ENCODE results near the gene SCAPER. TPM values are rescaled to one million over a fixed set of nuclear protein-coding genes. Genes with fewer than 3 reads are reported as not detected.
"Not testable (repeated sequence)": the region's sequence is repeated elsewhere in the genome, so short reads cannot be mapped to it uniquely, and the experiment has no call there.

SCAPER gene
- total RNA-seq, 3 donors from 2014 or later = 19.5 to 49.8 (median 28.5) TPM

- no peaks in the 10 kb centered on the region for H3K4me1 ChIP-seq
- H3K27me3 ChIP-seq = no peaks in the 10 kb centered on the region
- no peaks in the 10 kb centered on the region for H3K9me3 ChIP-seq
- intact Hi-C loops (cut with DNase I; ENCODE audit: low total_unique reads) = no loop called here
- no peak for DNase-seq (ENCODE audit: low spot score in 2 of 2)
- no peak overlapping the region for H3K4me3 ChIP-seq
- no peak overlapping the region for H3K27ac ChIP-seq
- no peaks in the 10 kb centered on the region for H3K36me3 ChIP-seq
- TF ChIP-seq POLR2AphosphoS5 (IDR thresholded peaks at IDR 0.05) = no peak
- no peak for TF ChIP-seq CTCF (IDR thresholded peaks at IDR 0.05)
- no peak for TF ChIP-seq POLR2A (IDR thresholded peaks at IDR 0.05)
Measured at GRCh38 chr15:76829939-76830338, 75.2 kb downstream of the SCAPER start.

- no peaks in the 10 kb centered on the region for H3K4me1 ChIP-seq
- no peak for TF ChIP-seq CTCF (IDR thresholded peaks at IDR 0.05)
- TF ChIP-seq POLR2AphosphoS5 (IDR thresholded peaks at IDR 0.05) = no peak
- TF ChIP-seq POLR2A (IDR thresholded peaks at IDR 0.05) = no peak
- no peak overlapping the region for H3K4me3 ChIP-seq
- no peak for DNase-seq (ENCODE audit: low spot score in 2 of 2)
- H3K27me3 ChIP-seq = no peaks in the 10 kb centered on the region
- no peak overlapping the region for H3K27ac ChIP-seq
- no peaks in the 10 kb centered on the region for H3K36me3 ChIP-seq
- no peaks in the 10 kb centered on the region for H3K9me3 ChIP-seq
- intact Hi-C loops (cut with DNase I; ENCODE audit: low total_unique reads) = no loop called here
Measured at GRCh38 chr15:76823890-76824289, 81.2 kb downstream of the SCAPER start.

GRCh38 chr15:76823303-76823702, 81.8 kb downstream of the SCAPER start:
- no peaks in the 10 kb centered on the region for H3K36me3 ChIP-seq
- intact Hi-C loops (cut with DNase I; ENCODE audit: low total_unique reads) = no loop called here

GRCh38 chr15:76818926-76819325, 86.2 kb downstream of the SCAPER start:
- DNase-seq (ENCODE audit: low spot score in 2 of 2); H3K36me3 ChIP-seq; H3K27ac ChIP-seq; H3K27me3 ChIP-seq; H3K4me3 ChIP-seq; intact Hi-C loops (cut with DNase I; ENCODE audit: low total_unique reads); H3K9me3 ChIP-seq; H3K4me1 ChIP-seq: not testable (repeated sequence)

More at GRCh38 chr15:76823303-76823702, 81.8 kb downstream of the SCAPER start:
- Histone ChIP-seq H3K4me3 (no peak overlapping the region), H3K27me3 (no peaks in the 10 kb centered on the region), H3K4me1 (no peaks in the 10 kb centered on the region), H3K27ac (no peak overlapping the region), H3K9me3 (no peaks in the 10 kb centered on the region)
- no peak for DNase-seq (ENCODE audit: low spot score in 2 of 2)
- no peak for TF ChIP-seq POLR2AphosphoS5 (IDR thresholded peaks at IDR 0.05)
- no peak for TF ChIP-seq POLR2A (IDR thresholded peaks at IDR 0.05)
- TF ChIP-seq CTCF (IDR thresholded peaks at IDR 0.05) = no peak

- no peak overlapping the region for H3K4me3 ChIP-seq
- no peaks in the 10 kb centered on the region for H3K36me3 ChIP-seq
- no peak overlapping the region for H3K27ac ChIP-seq
- no peak for TF ChIP-seq POLR2AphosphoS5 (IDR thresholded peaks at IDR 0.05)
- TF ChIP-seq CTCF (IDR thresholded peaks at IDR 0.05) = no peak
- no peak for TF ChIP-seq POLR2A (IDR thresholded peaks at IDR 0.05)
- no peak for DNase-seq (ENCODE audit: low spot score in 2 of 2)
- intact Hi-C loops (cut with DNase I; ENCODE audit: low total_unique reads) = no loop called here
- H3K9me3 ChIP-seq = peaks cover 6 to 7% of the 10 kb centered on the region in 2 donors
- H3K27me3 ChIP-seq = no peaks in the 10 kb centered on the region
- no peaks in the 10 kb centered on the region for H3K4me1 ChIP-seq
Measured at GRCh38 chr15:76815421-76815820, 89.7 kb downstream of the SCAPER start.

GRCh38 chr15:76812381-76812780, 92.8 kb downstream of the SCAPER start:
- Histone ChIP-seq H3K4me1 (no peaks in the 10 kb centered on the region), H3K27me3 (no peaks in the 10 kb centered on the region), H3K4me3 (no peak overlapping the region), H3K9me3 (peaks cover 6 to 7% of the 10 kb centered on the region in 2 donors), H3K27ac (no peak overlapping the region), H3K36me3 (no peaks in the 10 kb centered on the region)
- intact Hi-C loops (cut with DNase I; ENCODE audit: low total_unique reads) = no loop called here
- no peak for DNase-seq (ENCODE audit: low spot score in 2 of 2)
- TF ChIP-seq CTCF (IDR thresholded peaks at IDR 0.05) (no peak), POLR2AphosphoS5 (IDR thresholded peaks at IDR 0.05) (no peak), POLR2A (IDR thresholded peaks at IDR 0.05) (no peak)

All from breast epithelium (tissue), 4 donors.